Spleen (tissue), 7 donors: Measurements from ENCODE around the gene AP1G1.

Experiments
- POLR2AphosphoS5 ChIP-seq, 3 donors: sonication (generic); formaldehyde crosslinking; IDR thresholded peaks; one replicate each; pipeline ENCODE4 v1.5.1; 2017; ENCODE audit warnings: antibody characterized with exemption in 3 of 3
- TF ChIP-seq, protein P1 (sequence below), 11 experiments: fragments of 200-600 bp in 7 of 11; fragments of 450-650 bp in 4 of 11; sonication (generic) in 4 of 11; IDR thresholded peaks in 8 of 11; conservative IDR thresholded peaks in 3 of 11; 1 replicate in 7 of 11; 2 replicates in 4 of 11; pipeline versions ENCODE4 v1.4.0 to v1.8.0; 2016 to 2021; ENCODE audit warnings: antibody characterized with exemption in 11 of 11, inconsistent platforms in 4 of 11, mild to moderate bottlenecking in 1 of 11
- donor health status: DM: no; HTN: no; CAD: no; lungs with moderate emphysema.
- donor health status: DM: no; HTN: no; CAD: no.
- donor health status: DM: no; HTN: no; CAD: no.

- TF ChIP-seq, protein P1, sequence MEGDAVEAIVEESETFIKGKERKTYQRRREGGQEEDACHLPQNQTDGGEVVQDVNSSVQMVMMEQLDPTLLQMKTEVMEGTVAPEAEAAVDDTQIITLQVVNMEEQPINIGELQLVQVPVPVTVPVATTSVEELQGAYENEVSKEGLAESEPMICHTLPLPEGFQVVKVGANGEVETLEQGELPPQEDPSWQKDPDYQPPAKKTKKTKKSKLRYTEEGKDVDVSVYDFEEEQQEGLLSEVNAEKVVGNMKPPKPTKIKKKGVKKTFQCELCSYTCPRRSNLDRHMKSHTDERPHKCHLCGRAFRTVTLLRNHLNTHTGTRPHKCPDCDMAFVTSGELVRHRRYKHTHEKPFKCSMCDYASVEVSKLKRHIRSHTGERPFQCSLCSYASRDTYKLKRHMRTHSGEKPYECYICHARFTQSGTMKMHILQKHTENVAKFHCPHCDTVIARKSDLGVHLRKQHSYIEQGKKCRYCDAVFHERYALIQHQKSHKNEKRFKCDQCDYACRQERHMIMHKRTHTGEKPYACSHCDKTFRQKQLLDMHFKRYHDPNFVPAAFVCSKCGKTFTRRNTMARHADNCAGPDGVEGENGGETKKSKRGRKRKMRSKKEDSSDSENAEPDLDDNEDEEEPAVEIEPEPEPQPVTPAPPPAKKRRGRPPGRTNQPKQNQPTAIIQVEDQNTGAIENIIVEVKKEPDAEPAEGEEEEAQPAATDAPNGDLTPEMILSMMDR (IDR thresholded peaks at IDR 0.05 in 8 of 11, conservative IDR thresholded peaks at IDR 0.05 in 3 of 11), result no peak
- no peak for TF ChIP-seq POLR2AphosphoS5 (IDR thresholded peaks at IDR 0.05)
Measured at GRCh38 chr16:71775949-71776348, 32.7 kb downstream of the AP1G1 start.
